ENCODE measurements around the gene ARIH1. TPM values are rescaled to one million over a fixed set of nuclear protein-coding genes. Genes with fewer than 3 reads are reported as not detected.
A peak's percentile ranks its signal among the peaks of the same experiment; 100 is the strongest.

The ARIH1 gene
- total RNA-seq, 4 donors from 2014 or later, result 30.6 to 58.6 (median 45.1) TPM

- no peak overlapping the region for H3K4me3 ChIP-seq
- peaks cover 0 to 13% (median 5%) of the 10 kb centered on the region in 4 donors for H3K9me3 ChIP-seq
- 92% methylated on average over 1 of the region's 1 CpG for WGBS, 2 donors
- H3K36me3 ChIP-seq, result peaks cover 0 to 22% (median 0%) of the 10 kb centered on the region in 3 donors
- H3K27me3 ChIP-seq, result no peaks in the 10 kb centered on the region
- TF ChIP-seq, protein P1, sequence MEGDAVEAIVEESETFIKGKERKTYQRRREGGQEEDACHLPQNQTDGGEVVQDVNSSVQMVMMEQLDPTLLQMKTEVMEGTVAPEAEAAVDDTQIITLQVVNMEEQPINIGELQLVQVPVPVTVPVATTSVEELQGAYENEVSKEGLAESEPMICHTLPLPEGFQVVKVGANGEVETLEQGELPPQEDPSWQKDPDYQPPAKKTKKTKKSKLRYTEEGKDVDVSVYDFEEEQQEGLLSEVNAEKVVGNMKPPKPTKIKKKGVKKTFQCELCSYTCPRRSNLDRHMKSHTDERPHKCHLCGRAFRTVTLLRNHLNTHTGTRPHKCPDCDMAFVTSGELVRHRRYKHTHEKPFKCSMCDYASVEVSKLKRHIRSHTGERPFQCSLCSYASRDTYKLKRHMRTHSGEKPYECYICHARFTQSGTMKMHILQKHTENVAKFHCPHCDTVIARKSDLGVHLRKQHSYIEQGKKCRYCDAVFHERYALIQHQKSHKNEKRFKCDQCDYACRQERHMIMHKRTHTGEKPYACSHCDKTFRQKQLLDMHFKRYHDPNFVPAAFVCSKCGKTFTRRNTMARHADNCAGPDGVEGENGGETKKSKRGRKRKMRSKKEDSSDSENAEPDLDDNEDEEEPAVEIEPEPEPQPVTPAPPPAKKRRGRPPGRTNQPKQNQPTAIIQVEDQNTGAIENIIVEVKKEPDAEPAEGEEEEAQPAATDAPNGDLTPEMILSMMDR (IDR thresholded peaks at IDR 0.05), result no peak
- TF ChIP-seq EP300 (IDR thresholded peaks at IDR 0.05) (no peak), POLR2A (IDR thresholded peaks at IDR 0.05) (no peak)
- no peaks in the 10 kb centered on the region for H3K4me1 ChIP-seq
- no peak for DNase-seq (ENCODE audit: low spot score in 2 of 2)
- H3K27ac ChIP-seq, result no peak overlapping the region
These were observed 71.0 kb downstream of the ARIH1 start for GRCh38 chr15:72545156-72545555.

GRCh38 chr15:72554471-72555425, 80.6 kb downstream of the ARIH1 start:
- Histone ChIP-seq H3K9me3 (no peaks in the 10 kb centered on the region), H3K27ac (no peak overlapping the region), H3K4me1 (no peaks in the 10 kb centered on the region), H3K36me3 (peaks cover 0 to 31% (median 0%) of the 10 kb centered on the region in 3 donors), H3K4me3 (no peak overlapping the region), H3K27me3 (no peaks in the 10 kb centered on the region)
- DNase-seq (ENCODE audit: low spot score in 2 of 2), result no peak
- 87 to 91% methylated on average over 8 of the region's 8 CpGs for WGBS, 2 donors
- no peak for TF ChIP-seq POLR2A (IDR thresholded peaks at IDR 0.05)
- TF ChIP-seq, protein P1 (IDR thresholded peaks at IDR 0.05), result no peak
- TF ChIP-seq EP300 (IDR thresholded peaks at IDR 0.05), result no peak

DNA sequence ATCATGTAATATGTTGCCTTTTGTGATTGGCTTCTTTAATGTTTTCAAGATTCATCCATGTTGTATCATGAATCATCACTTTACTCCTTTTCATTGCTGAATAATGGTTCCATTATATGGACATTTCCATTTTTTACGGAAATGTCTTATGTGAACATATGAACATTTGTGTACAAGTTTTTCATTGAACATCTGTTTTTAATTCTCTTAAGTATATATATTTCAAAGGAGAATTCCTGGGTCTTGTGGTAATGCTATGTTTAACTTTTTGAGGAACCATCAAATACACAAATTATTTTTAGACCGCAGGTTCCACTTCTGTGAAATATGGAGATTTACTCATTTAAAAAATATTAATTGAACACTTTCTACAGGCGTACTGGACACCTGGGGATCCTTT, 85.7 kb downstream of the ARIH1 start:
- H3K27me3 ChIP-seq, result no peaks in the 10 kb centered on the region
- H3K9me3 ChIP-seq, result no peaks in the 10 kb centered on the region
- TF ChIP-seq, protein P1 (IDR thresholded peaks at IDR 0.05), result no peak
- TF ChIP-seq EP300 (IDR thresholded peaks at IDR 0.05), result no peak
- TF ChIP-seq POLR2A (IDR thresholded peaks at IDR 0.05), result no peak
- no peak overlapping the region for H3K4me3 ChIP-seq
- H3K36me3 ChIP-seq, result peaks cover 0 to 40% (median 0%) of the 10 kb centered on the region in 3 donors
- H3K27ac ChIP-seq, result no peak overlapping the region
- DNase-seq (ENCODE audit: low spot score in 2 of 2), result no peak
- H3K4me1 ChIP-seq, result peaks cover 0 to 13% (median 0%) of the 10 kb centered on the region in 4 donors
- 77 to 82% methylated on average over 3 of the region's 3 CpGs for WGBS, 2 donors

GRCh38 chr15:72560458-72560857, 86.3 kb downstream of the ARIH1 start:
- H3K36me3 ChIP-seq, result peaks cover 0 to 47% (median 0%) of the 10 kb centered on the region in 3 donors
- peaks cover 0 to 13% (median 0%) of the 10 kb centered on the region in 4 donors for H3K4me1 ChIP-seq
- H3K4me3 ChIP-seq, result no peak overlapping the region
- H3K27me3 ChIP-seq, result no peaks in the 10 kb centered on the region
- no peaks in the 10 kb centered on the region for H3K9me3 ChIP-seq
- H3K27ac ChIP-seq, result no peak overlapping the region
- 68 to 82% methylated on average over 1 of the region's 1 CpG for WGBS, 2 donors
- DNase-seq (ENCODE audit: low spot score in 2 of 2), result no peak
- TF ChIP-seq POLR2A (IDR thresholded peaks at IDR 0.05) (no peak), EP300 (IDR thresholded peaks at IDR 0.05) (no peak)
- TF ChIP-seq, protein P1 (IDR thresholded peaks at IDR 0.05), result no peak

DNA sequence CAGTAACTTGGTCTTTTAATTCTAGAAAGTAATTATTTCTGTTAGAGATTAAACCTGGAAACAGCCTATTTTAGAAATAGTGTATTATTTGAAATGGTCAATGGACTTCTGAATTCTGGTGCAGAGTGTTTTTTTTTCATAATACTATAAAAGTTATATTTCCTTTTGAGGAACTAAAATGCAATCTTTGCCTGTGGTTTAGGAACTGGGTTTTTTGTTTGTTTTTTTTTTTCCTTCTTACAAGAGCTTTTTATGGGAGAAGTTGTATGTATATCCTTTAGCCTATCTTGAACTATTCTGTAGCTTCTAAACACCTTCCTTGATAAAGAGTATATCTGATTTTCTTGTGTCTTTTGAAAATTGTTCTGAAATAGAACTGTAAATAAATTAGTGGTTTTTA, 88.3 kb downstream of the ARIH1 start:
- peaks cover 0 to 42% (median 0%) of the 10 kb centered on the region in 3 donors for H3K36me3 ChIP-seq
- no peak overlapping the region for H3K4me3 ChIP-seq
- H3K27ac ChIP-seq, result peak overlapping the region in 1 of 4 donors; percentile 53
- DNase-seq (ENCODE audit: low spot score in 2 of 2), result no peak
- H3K27me3 ChIP-seq, result no peaks in the 10 kb centered on the region
- H3K4me1 ChIP-seq, result peaks cover 0 to 16% (median 0%) of the 10 kb centered on the region in 4 donors
- no peaks in the 10 kb centered on the region for H3K9me3 ChIP-seq
- TF ChIP-seq POLR2A (IDR thresholded peaks at IDR 0.05) (no peak), EP300 (IDR thresholded peaks at IDR 0.05) (no peak)
- TF ChIP-seq, protein P1 (IDR thresholded peaks at IDR 0.05), result no peak
